Myocyte (in vitro differentiated cells): ENCODE measurements around the gene IGFBP5. TPM values are rescaled to one million over a fixed set of nuclear protein-coding genes. Genes with fewer than 3 reads are reported as not detected.

Experiments used
- total RNA-seq: library from RNA; depleted of rRNA; stranded (reverse); fragments of >200 nt; gene quantifications from 2 replicates; pipeline ENCODE4 v1.2.3, GENCODE V29; 2014

Gene IGFBP5
- total RNA-seq, 1 donor from 2014 or later = 23.5 TPM

Other genes starting within 250 kb of the IGFBP5 start
- 698 and 845 TPM in 2 replicates for gene RPL37A, start 196.7 kb downstream of the IGFBP5 start, total RNA-seq
- gene IGFBP2, start 62.1 kb downstream of the IGFBP5 start, total RNA-seq = 0.42 and 0.72 TPM in 2 replicates
- gene TNP1, start 164.5 kb upstream of the IGFBP5 start, total RNA-seq = not detected in 2 replicates